ENCODE data around the gene ACYP2. TPM values are rescaled to one million over a fixed set of nuclear protein-coding genes. Genes with fewer than 3 reads are reported as not detected.

The ACYP2 gene
- total RNA-seq, 6 experiments from 2014 or later: 9.6 to 22.9 (median 18.5) TPM

DNA sequence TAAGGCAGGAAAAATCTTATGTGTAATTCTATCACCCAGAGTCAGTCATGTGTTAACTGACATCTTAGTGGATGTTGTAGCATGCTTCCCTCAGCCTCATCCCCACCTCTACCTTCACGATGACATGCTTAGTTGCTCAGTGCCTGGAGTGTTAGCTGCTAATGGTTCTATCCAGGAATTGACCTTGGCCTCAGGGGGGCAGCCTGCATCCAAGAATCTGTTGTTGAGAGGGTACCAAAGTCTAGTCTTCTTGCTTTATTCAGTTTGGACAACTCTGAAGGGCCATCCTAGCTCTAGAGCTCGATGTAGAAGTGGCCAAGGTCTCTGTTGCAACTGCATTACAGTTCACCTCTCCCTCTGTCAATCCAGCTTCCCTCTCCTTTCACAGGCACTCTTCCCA is 61.2 kb downstream of the ACYP2 start:
- 50% methylated on average over 1 of the region's 2 CpGs for WGBS (ENCODE audit: insufficient coverage, low coverage, low lambda C conversion rate, missing lambda C conversion rate)
- ATAC-seq: peak; percentile 29 to 52 (median 38)

DNA sequence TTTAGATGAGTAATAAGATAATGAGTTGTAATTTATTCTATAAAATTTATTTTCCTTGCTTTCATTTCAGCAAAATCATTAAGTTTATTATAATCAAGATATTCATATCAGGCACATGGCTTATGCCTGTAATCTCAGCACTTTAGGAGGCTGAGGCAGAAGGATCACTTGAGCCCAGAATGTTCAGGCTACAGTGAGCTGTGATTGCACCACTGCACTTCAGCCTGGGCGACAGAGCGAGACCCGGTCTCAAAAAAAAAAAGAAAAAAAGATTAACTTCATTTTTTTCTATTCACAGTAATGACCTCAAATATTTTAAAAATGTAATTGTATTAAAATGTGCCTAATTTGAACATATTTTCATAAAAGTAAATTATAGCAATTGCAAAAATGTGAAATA is 67.9 kb downstream of the ACYP2 start:
- 100% methylated on average over 3 of the region's 3 CpGs for WGBS (ENCODE audit: insufficient coverage, low coverage, low lambda C conversion rate, missing lambda C conversion rate)
- Histone ChIP-seq H3K9me3 (no peaks in the 10 kb centered on the region), H3K27me3 (no peaks in the 10 kb centered on the region), H3K4me3 (no peak overlapping the region), H3K36me3 (no peaks in the 10 kb centered on the region), H3K4me1 (no peaks in the 10 kb centered on the region), H3K27ac (no peak overlapping the region)
- intact Hi-C loops (cut with DNase I): no loop called here
- TF ChIP-seq, protein P1, sequence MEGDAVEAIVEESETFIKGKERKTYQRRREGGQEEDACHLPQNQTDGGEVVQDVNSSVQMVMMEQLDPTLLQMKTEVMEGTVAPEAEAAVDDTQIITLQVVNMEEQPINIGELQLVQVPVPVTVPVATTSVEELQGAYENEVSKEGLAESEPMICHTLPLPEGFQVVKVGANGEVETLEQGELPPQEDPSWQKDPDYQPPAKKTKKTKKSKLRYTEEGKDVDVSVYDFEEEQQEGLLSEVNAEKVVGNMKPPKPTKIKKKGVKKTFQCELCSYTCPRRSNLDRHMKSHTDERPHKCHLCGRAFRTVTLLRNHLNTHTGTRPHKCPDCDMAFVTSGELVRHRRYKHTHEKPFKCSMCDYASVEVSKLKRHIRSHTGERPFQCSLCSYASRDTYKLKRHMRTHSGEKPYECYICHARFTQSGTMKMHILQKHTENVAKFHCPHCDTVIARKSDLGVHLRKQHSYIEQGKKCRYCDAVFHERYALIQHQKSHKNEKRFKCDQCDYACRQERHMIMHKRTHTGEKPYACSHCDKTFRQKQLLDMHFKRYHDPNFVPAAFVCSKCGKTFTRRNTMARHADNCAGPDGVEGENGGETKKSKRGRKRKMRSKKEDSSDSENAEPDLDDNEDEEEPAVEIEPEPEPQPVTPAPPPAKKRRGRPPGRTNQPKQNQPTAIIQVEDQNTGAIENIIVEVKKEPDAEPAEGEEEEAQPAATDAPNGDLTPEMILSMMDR (IDR thresholded peaks at IDR 0.05): no peak
- no peak for TF ChIP-seq POLR2A (IDR thresholded peaks at IDR 0.05)
- ATAC-seq (no peak), DNase-seq (no peak)

More for the DNA sequence above, 61.2 kb downstream of the ACYP2 start:
- H3K4me3 ChIP-seq: no peak overlapping the region
- H3K4me1 ChIP-seq: no peaks in the 10 kb centered on the region
- TF ChIP-seq, protein P1 (IDR thresholded peaks at IDR 0.05): peak; percentile 10 to 31 (median 16)
- TF ChIP-seq POLR2A (IDR thresholded peaks at IDR 0.05): no peak
- no peak overlapping the region for H3K27ac ChIP-seq
- DNase-seq: peak in 1 of 3 donors; percentile 22
- no peaks in the 10 kb centered on the region for H3K27me3 ChIP-seq
- no peaks in the 10 kb centered on the region for H3K9me3 ChIP-seq
- intact Hi-C loops (cut with DNase I): no loop called here
- no peaks in the 10 kb centered on the region for H3K36me3 ChIP-seq

GRCh38 chr2:54183972-54184371 is 68.6 kb downstream of the ACYP2 start:
- Histone ChIP-seq H3K36me3 (no peaks in the 10 kb centered on the region), H3K4me1 (no peaks in the 10 kb centered on the region), H3K27me3 (no peaks in the 10 kb centered on the region), H3K9me3 (no peaks in the 10 kb centered on the region), H3K27ac (no peak overlapping the region), H3K4me3 (no peak overlapping the region)
- 83% methylated on average over 4 of the region's 4 CpGs for WGBS (ENCODE audit: insufficient coverage, low coverage, low lambda C conversion rate, missing lambda C conversion rate)
- ATAC-seq (no peak), DNase-seq (no peak)
- TF ChIP-seq, protein P1 (IDR thresholded peaks at IDR 0.05): no peak
- TF ChIP-seq POLR2A (IDR thresholded peaks at IDR 0.05): no peak
- intact Hi-C loops (cut with DNase I): no loop called here

GRCh38 chr2:54185105-54185504 is 69.7 kb downstream of the ACYP2 start:
- 43% methylated on average over 1 of the region's 1 CpG for WGBS (ENCODE audit: insufficient coverage, low coverage, low lambda C conversion rate, missing lambda C conversion rate)
- TF ChIP-seq, protein P1 (IDR thresholded peaks at IDR 0.05): no peak
- TF ChIP-seq POLR2A (IDR thresholded peaks at IDR 0.05): no peak
- Histone ChIP-seq H3K9me3 (no peaks in the 10 kb centered on the region), H3K27ac (no peak overlapping the region), H3K36me3 (no peaks in the 10 kb centered on the region), H3K4me3 (no peak overlapping the region), H3K4me1 (no peaks in the 10 kb centered on the region), H3K27me3 (no peaks in the 10 kb centered on the region)
- intact Hi-C loops (cut with DNase I): no loop called here
- DNase-seq (no peak), ATAC-seq (no peak)

GRCh38 chr2:54187331-54187730 is 71.9 kb downstream of the ACYP2 start:
- Histone ChIP-seq H3K36me3 (no peaks in the 10 kb centered on the region), H3K4me3 (no peak overlapping the region), H3K27me3 (no peaks in the 10 kb centered on the region), H3K27ac (no peak overlapping the region), H3K9me3 (no peaks in the 10 kb centered on the region), H3K4me1 (no peaks in the 10 kb centered on the region)
- WGBS (ENCODE audit: insufficient coverage, low coverage, low lambda C conversion rate, missing lambda C conversion rate): 77% methylated on average over 3 of the region's 5 CpGs
- DNase-seq (no peak), ATAC-seq (no peak)
- TF ChIP-seq, protein P1 (IDR thresholded peaks at IDR 0.05): no peak
- TF ChIP-seq POLR2A (IDR thresholded peaks at IDR 0.05): no peak
- intact Hi-C loops (cut with DNase I): no loop called here

All from right lobe of liver (tissue), 6 donors.